GM12864 (cell line): ENCODE data around the gene PTPN23.

ENCODE experiments used
- DNase-seq: peaks from one replicate; pipeline ENCODE4 v3.0.0-alpha.2; 2011; ENCODE audit warnings: low read depth
- H3K4me3 ChIP-seq: 2 replicates; pipeline ENCODE4 v1.5.1; 2011; ENCODE audit warnings: mild to moderate bottlenecking, low read depth, low read length, control low read depth
- CTCF ChIP-seq: IDR thresholded peaks from 2 replicates; pipeline ENCODE4 v1.5.1; 2011; ENCODE audit warnings: low read depth, mild to moderate bottlenecking, moderate library complexity, low read length, control low read depth, inconsistent platforms; ENCODE audit errors: missing control alignments

Gene PTPN23

GRCh38 chr3:47380601-47381316 is at the start of gene PTPN23:
PTPN23 (plus strand) TSS chr3:47381021; CDS start chr3:47381097, 76 bp downstream.
- no peak for TF ChIP-seq CTCF
- H3K4me3 ChIP-seq: peak within 1 kb of the TSS; percentile 83
- peak; percentile 96 for DNase-seq

GRCh38 chr3:47333907-47334306 is 46.9 kb upstream of the PTPN23 start:
- no peak for TF ChIP-seq CTCF
- DNase-seq: no peak
- no peak overlapping the region for H3K4me3 ChIP-seq

- DNase-seq: no peak
- TF ChIP-seq CTCF: no peak
- H3K4me3 ChIP-seq: no peak overlapping the region
Measured at GRCh38 chr3:47337656-47338055, 43.2 kb upstream of the PTPN23 start.

GRCh38 chr3:47339951-47340350 is 40.9 kb upstream of the PTPN23 start:
- H3K4me3 ChIP-seq: no peak overlapping the region
- no peak for DNase-seq
- TF ChIP-seq CTCF: no peak

- H3K4me3 ChIP-seq: no peak overlapping the region
- no peak for DNase-seq
- TF ChIP-seq CTCF: no peak
Measured at GRCh38 chr3:47340866-47341265, 40.0 kb upstream of the PTPN23 start.

- H3K4me3 ChIP-seq: no peak overlapping the region
- DNase-seq: no peak
- no peak for TF ChIP-seq CTCF
Measured at GRCh38 chr3:47342151-47342550, 38.7 kb upstream of the PTPN23 start.

GRCh38 chr3:47342812-47343211 is 38.0 kb upstream of the PTPN23 start:
- DNase-seq: no peak
- no peak overlapping the region for H3K4me3 ChIP-seq
- no peak for TF ChIP-seq CTCF
